ENCODE results near the gene CLCF1. TPM values are rescaled to one million over a fixed set of nuclear protein-coding genes. Genes with fewer than 3 reads are reported as not detected.
"Not testable (repeated sequence)": the region's sequence is repeated elsewhere in the genome, so short reads cannot be mapped to it uniquely, and the experiment has no call there.

CLCF1 gene
- total RNA-seq, 2 experiments from 2014 or later = 0.79 to 0.81 TPM

DNA sequence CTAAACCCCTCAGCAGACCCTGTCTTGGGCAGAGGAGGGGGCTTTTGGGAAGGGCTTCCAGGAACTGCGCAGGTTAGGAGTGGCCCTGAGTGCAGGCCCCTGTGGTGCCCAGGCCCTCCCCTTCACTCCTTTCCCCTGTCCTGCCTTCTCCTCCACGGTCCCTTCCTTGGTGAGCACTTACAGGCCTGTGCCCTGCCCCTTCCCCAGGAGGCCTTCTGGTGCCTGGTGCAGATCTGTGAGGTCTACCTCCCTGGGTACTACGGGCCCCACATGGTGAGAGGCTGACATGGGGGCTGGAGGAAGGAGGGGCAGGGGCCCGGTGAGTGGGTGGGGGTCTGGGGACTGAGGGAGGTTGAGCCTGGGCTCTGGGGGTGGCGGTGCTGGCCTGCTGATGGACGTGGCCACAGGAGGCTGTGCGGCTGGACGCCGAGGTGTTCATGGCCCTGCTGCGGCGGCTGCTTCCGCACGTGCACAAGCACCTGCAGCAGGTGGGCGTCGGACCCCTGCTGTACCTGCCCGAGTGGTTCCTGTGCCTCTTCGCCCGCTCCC, 33.1 kb upstream of the CLCF1 start:
- ChIA-PET POLR2A (interaction anchor here (0.6 to 3.6 kb wide), 10 partner anchors 12 to 78 kb away, joined by 3 to 75 read pairs (median 4); partner anchors contain the start of genes PTPRCAP, RAD9A, RPS6KB2 and TMEM134), CTCF (interaction anchor here (0.6 to 3.5 kb wide), 3 partner anchors 13 to 53 kb away, joined by 3 to 20 read pairs (median 4); partner anchors contain the start of gene POLD4)
- Mint-ChIP-seq H3K27ac (peak overlapping the region; percentile 86), H3K36me3 (ENCODE audit: low read depth) (peaks cover 56% of the 10 kb centered on the region), H3K27me3 (no peaks in the 10 kb centered on the region), H3K9me3 (no peaks in the 10 kb centered on the region), H3K4me3 (peak overlapping the region; percentile 87), H3K4me1 (ENCODE audit: low read depth) (peaks cover 52% of the 10 kb centered on the region)
- TF ChIP-seq, protein P1, sequence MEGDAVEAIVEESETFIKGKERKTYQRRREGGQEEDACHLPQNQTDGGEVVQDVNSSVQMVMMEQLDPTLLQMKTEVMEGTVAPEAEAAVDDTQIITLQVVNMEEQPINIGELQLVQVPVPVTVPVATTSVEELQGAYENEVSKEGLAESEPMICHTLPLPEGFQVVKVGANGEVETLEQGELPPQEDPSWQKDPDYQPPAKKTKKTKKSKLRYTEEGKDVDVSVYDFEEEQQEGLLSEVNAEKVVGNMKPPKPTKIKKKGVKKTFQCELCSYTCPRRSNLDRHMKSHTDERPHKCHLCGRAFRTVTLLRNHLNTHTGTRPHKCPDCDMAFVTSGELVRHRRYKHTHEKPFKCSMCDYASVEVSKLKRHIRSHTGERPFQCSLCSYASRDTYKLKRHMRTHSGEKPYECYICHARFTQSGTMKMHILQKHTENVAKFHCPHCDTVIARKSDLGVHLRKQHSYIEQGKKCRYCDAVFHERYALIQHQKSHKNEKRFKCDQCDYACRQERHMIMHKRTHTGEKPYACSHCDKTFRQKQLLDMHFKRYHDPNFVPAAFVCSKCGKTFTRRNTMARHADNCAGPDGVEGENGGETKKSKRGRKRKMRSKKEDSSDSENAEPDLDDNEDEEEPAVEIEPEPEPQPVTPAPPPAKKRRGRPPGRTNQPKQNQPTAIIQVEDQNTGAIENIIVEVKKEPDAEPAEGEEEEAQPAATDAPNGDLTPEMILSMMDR (IDR thresholded peaks at IDR 0.05) = no peak
- intact Hi-C loops (cut with micrococcal nuclease) = loop anchor here (10.0 kb wide), 1 partner anchor 78 kb away; the partner anchor contains the start of gene AIP
- DNase-seq (no peak), ATAC-seq (no peak)

DNA sequence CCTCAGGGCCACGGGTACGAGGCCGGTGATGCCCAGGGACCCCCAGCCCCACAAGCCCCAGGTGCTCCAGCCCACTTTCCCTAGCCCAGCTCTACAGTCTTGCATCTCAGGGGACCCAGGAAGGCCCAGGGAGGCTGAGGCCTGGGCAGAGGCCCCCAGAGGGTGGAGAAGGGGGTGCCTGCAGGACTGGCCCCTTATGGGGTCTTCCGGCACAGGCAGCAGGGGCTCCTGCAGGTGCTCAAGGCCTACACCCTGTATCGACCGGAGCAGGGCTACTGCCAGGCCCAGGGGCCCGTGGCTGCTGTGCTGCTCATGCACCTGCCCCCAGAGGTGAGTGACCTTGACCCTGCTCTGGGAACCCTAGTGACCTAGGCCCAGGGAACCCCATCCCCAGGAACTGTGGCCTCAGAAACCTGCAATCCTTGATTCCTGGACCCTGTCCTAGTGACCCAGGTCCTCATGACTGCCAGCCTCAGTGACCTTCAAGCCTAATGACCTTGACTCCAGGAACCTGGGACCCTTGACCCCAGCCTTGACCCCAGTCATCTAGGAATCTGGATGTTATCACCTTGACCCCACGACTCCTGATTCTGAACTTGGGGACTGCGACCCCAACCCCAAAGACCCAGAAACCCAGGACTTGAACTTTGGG, 32.4 kb upstream of the CLCF1 start:
- TF ChIP-seq, protein P1 (IDR thresholded peaks at IDR 0.05) = no peak
- CTCF ChIA-PET = interaction anchor here (0.8 to 1.8 kb wide), 5 partner anchors 12 to 79 kb away, joined by 3 to 6 read pairs (median 4); partner anchors contain the start of gene RAD9A
- no peak for ATAC-seq
- peak overlapping the region; percentile 87 for H3K4me3 Mint-ChIP-seq
- peak overlapping the region; percentile 86 for H3K27ac Mint-ChIP-seq
- no peaks in the 10 kb centered on the region for H3K9me3 Mint-ChIP-seq
- H3K27me3 Mint-ChIP-seq = no peaks in the 10 kb centered on the region
- H3K36me3 Mint-ChIP-seq (ENCODE audit: low read depth) = peaks cover 57% of the 10 kb centered on the region
- intact Hi-C loops (cut with micrococcal nuclease) = loop anchor here (10.0 kb wide), 1 partner anchor 79 kb away; the partner anchor contains the start of gene AIP
- POLR2A ChIA-PET = interaction anchor here (0.8 to 6.6 kb wide), 6 partner anchors 14 to 128 kb away, joined by 3 to 130 read pairs (median 8); partner anchors contain the start of gene PTPRCAP
- peaks cover 45% of the 10 kb centered on the region for H3K4me1 Mint-ChIP-seq (ENCODE audit: low read depth)
- no peak for DNase-seq

DNA sequence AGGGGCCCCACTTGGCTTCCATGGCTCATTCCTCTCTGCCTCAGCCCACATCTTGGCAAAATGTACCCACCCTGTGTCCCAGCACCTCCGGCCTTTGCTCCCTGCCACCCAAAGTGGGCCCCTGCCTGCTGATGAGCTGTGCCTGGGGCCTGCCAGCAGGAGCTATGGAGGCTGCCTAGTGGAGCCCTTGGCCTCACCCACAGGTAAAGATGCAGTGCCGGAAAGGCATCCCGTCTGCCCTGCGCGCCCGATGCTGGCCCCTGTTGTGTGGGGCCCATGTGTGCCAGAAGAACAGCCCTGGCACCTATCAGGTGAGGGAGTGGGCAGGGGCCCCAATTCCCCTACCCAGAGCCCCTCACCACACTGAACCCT, 31.8 kb upstream of the CLCF1 start:
- Mint-ChIP-seq H3K27ac (peak overlapping the region; percentile 86), H3K4me1 (ENCODE audit: low read depth) (peaks cover 44% of the 10 kb centered on the region), H3K36me3 (ENCODE audit: low read depth) (peaks cover 58% of the 10 kb centered on the region), H3K27me3 (no peaks in the 10 kb centered on the region), H3K4me3 (peak overlapping the region; percentile 87), H3K9me3 (no peaks in the 10 kb centered on the region)
- intact Hi-C loops (cut with micrococcal nuclease) = loop anchor here (10.0 kb wide), 1 partner anchor 80 kb away; the partner anchor contains the start of gene AIP
- ChIA-PET POLR2A (interaction anchor here (0.8 to 6.6 kb wide), 8 partner anchors 7 to 128 kb away, joined by 3 to 130 read pairs (median 8); partner anchors contain the start of gene PTPRCAP), CTCF (interaction anchor here (0.8 to 2.8 kb wide), 7 partner anchors 9 to 79 kb away, joined by 3 to 7 read pairs (median 4); partner anchors contain the start of gene RAD9A)
- TF ChIP-seq, protein P1 (IDR thresholded peaks at IDR 0.05) = no peak
- ATAC-seq = no peak
- peak; percentile 66 for DNase-seq

DNA sequence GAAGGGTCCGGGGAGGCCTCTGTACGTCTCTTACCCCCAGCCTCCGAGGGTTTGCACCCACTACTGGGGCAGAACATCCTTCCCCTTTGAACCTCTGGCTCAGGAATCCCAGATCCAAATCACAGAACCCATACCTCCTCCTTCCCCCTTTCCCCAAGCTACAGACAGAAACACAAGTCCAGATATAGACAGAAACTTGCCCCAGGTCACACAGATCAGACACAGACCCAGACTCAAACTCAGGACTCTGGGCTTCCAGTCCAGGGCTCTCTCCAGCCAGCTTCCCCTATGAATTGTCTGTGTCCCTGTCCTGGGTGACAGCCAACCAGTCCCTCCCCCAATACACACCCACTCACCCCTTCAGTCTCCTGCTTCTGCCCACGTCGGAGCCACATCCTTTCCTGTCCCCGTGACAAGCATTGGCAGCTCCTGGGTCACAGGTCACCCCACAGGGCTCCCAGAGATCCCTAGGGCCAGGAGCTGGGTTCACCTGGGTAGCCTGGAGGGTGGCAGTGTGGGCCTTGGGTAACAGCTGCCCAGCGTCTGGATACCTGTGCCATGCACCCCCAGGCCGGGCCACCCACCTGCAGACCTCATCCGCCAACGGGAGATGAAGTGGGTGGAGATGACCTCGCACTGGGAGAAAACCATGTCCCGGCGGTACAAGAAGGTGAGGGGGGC, 31.3 kb upstream of the CLCF1 start:
- DNase-seq = peak; percentile 78
- POLR2A ChIA-PET = interaction anchor here (0.7 to 6.6 kb wide), 12 partner anchors 8 to 164 kb away, joined by 3 to 130 read pairs (median 4); partner anchors contain the start of gene PTPRCAP
- TF ChIP-seq, protein P1 (IDR thresholded peaks at IDR 0.05) = no peak
- H3K27me3 Mint-ChIP-seq = no peaks in the 10 kb centered on the region
- H3K4me1 Mint-ChIP-seq (ENCODE audit: low read depth) = peaks cover 41% of the 10 kb centered on the region
- peak overlapping the region; percentile 86 for H3K27ac Mint-ChIP-seq
- H3K9me3 Mint-ChIP-seq = no peaks in the 10 kb centered on the region
- CTCF ChIA-PET = interaction anchor here (0.8 to 3.5 kb wide), 11 partner anchors 8 to 117 kb away, joined by 3 to 18 read pairs (median 5); partner anchors contain the start of genes RAD9A and TMEM134
- H3K36me3 Mint-ChIP-seq (ENCODE audit: low read depth) = peaks cover 56% of the 10 kb centered on the region
- intact Hi-C loops (cut with micrococcal nuclease) = loop anchor here (10.0 kb wide), 1 partner anchor 80 kb away; the partner anchor contains the start of gene AIP
- peak overlapping the region; percentile 87 for H3K4me3 Mint-ChIP-seq
- ATAC-seq = no peak

DNA sequence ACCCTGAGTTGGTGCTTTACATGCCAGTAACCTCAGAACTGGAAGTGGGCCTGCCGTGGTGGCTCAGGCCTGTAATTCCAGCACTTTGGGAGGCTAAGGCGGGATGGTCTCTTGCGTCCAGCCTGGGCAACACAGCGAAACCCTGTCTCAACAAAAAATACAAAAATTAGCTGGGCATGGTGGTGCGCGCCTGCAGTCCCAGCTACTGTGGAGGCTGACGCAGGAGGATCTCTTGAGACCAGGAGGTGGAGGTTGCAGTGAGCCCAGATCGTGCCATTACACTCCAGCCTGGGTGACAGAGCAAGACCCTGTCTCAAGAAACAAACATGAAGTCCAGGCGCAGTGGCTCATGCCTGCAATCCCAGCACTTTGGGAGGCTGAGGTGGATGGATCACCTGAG, 29.7 kb upstream of the CLCF1 start:
- Mint-ChIP-seq H3K4me1 (ENCODE audit: low read depth) (peaks cover 38% of the 10 kb centered on the region), H3K4me3 (peak overlapping the region; percentile 87), H3K36me3 (ENCODE audit: low read depth) (peaks cover 59% of the 10 kb centered on the region), H3K27ac (peak overlapping the region; percentile 86)
- not testable (repeated sequence) for H3K9me3 Mint-ChIP-seq, ATAC-seq, H3K27me3 Mint-ChIP-seq
- ChIA-PET POLR2A (interaction anchor here (0.6 to 6.6 kb wide), 10 partner anchors 9 to 128 kb away, joined by 3 to 130 read pairs (median 11); partner anchors contain the start of genes PTPRCAP and RAD9A), CTCF (interaction anchor here (0.9 to 3.5 kb wide), 6 partner anchors 10 to 82 kb away, joined by 3 to 21 read pairs (median 6); partner anchors contain the start of gene TMEM134)
- DNase-seq = peak; percentile 19
- intact Hi-C loops (cut with micrococcal nuclease) = loop anchor here (10.0 kb wide), 1 partner anchor 82 kb away; the partner anchor contains the start of gene AIP

DNA sequence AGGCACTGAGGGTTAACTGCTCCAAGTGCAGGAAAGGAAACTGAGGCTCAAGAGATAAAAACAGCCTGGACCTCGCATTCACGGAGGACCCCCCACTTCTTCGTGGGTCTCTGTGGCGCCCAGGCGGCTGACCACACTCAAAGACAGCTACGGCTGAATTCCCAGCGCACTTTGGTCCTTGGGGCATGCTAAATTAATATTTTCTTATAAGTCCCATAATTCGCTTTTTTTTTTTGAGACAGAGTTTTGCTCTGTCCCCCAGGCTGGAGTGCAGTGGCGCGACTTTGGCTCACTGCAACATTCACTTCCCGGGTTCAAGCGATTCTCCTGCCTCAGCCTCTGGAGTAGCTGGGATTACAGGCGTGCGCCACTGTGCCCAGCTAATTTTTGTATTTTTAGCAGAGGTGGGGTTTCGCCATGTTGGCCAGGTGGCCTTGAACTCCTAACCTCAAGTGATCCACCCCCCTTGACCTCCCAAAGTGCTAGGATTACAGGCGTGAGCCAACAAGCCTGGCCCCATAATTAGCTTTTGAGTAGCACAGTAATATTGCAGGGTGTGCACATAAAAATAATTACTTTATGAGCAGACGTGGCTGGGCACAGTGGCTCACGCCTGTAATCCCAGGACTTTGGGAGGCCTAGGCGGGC, 28.9 kb upstream of the CLCF1 start:
- intact Hi-C loops (cut with micrococcal nuclease) = loop anchor here (10.0 kb wide), 1 partner anchor 82 kb away; the partner anchor contains the start of gene AIP
- Mint-ChIP-seq H3K4me3 (peak overlapping the region; percentile 87), H3K27ac (peak overlapping the region; percentile 86), H3K4me1 (ENCODE audit: low read depth) (peaks cover 39% of the 10 kb centered on the region), H3K36me3 (ENCODE audit: low read depth) (peaks cover 58% of the 10 kb centered on the region)
- not testable (repeated sequence) for DNase-seq, ATAC-seq, H3K9me3 Mint-ChIP-seq, H3K27me3 Mint-ChIP-seq
- ChIA-PET POLR2A (interaction anchor here (0.6 to 6.6 kb wide), 17 partner anchors 10 to 162 kb away, joined by 3 to 130 read pairs (median 6); partner anchors contain the start of genes PITPNM1, PTPRCAP, RAD9A and RPS6KB2), CTCF (interaction anchor here (0.7 to 3.5 kb wide), 18 partner anchors 10 to 181 kb away, joined by 3 to 21 read pairs (median 6); partner anchors contain the start of genes GSTP1, PITPNM1, POLD4 and PTPRCAP)
